Esophagus squamous epithelium (tissue), 4 donors: Measurements from ENCODE around the gene OR3A3.

Experiments
- CTCF ChIP-seq, 6 experiments: fragments of 450-650 bp in 4 of 6; fragments of 200-600 bp in 2 of 6; sonication (generic) in 2 of 6; IDR thresholded peaks; one replicate each; pipeline ENCODE4 v1.5.1; 2016 to 2019; ENCODE audit warnings: antibody characterized with exemption in 6 of 6, mild to moderate bottlenecking in 4 of 6, moderate library complexity in 4 of 6
- POLR2A ChIP-seq, 4 donors: fragments of 450-650 bp; IDR thresholded peaks; one replicate each; pipeline ENCODE4 v1.6.1; 2017; ENCODE audit warnings: antibody characterized with exemption in 4 of 4, mild to moderate bottlenecking in 4 of 4, moderate library complexity in 3 of 4

DNA sequence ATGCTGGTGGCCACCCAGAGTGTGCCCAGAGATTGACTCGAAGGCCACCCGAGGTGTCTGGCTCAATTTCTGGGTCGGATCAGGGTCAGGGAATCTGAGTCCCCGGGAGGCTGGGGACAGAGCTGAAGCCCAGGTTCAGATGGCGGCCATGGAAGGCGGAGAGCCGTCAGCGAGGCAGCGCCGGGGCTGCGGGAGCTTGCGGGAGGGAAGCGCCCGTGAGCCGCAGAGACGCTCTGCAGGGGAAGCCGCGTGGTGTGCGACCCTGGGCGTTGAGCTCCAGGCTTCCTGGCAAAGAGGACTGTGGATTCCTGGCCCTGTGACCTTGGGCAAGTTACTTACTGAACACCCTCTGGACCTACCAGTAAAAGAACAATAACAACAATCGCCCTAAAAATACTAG, 61.0 kb downstream of the OR3A3 start:
- TF ChIP-seq POLR2A (IDR thresholded peaks at IDR 0.05) (no peak), CTCF (IDR thresholded peaks at IDR 0.05) (no peak)
